ENCODE measurements around the gene SRL. TPM values are rescaled to one million over a fixed set of nuclear protein-coding genes. Genes with fewer than 3 reads are reported as not detected.

Gene SRL
- total and polyA plus RNA-seq, 2 of the 13 experiments (the other 11 are each of a cell fraction or from before 2014, with no cell fraction given) = 0.05 TPM; not detected in 1

GRCh38 chr16:4290236-4290830 is 48.5 kb upstream of the SRL start (continued):
- TF ChIP-seq BCL3 (CRISPR knock-in tag; IDR thresholded peaks at IDR 0.05) = no peak
- TF ChIP-seq EZH2 (conservative IDR thresholded peaks at IDR 0.05; ENCODE audit: low read depth, low read length) = no peak
- TF ChIP-seq HNRNPUL1 (IDR thresholded peaks at IDR 0.05; ENCODE audit: low read depth, low read length) = no peak
- TF ChIP-seq CAMTA2 (CRISPR knock-in tag; IDR thresholded peaks at IDR 0.05; ENCODE audit: borderline replicate concordance) = no peak
- no peak for TF ChIP-seq TEAD2 (CRISPR knock-in tag; IDR thresholded peaks at IDR 0.05)
- TF ChIP-seq NFIB (CRISPR knock-in tag; IDR thresholded peaks at IDR 0.05; ENCODE audit: borderline replicate concordance) = no peak
- TF ChIP-seq TBP (CRISPR knock-in tag; IDR thresholded peaks at IDR 0.05) = no peak
- no peak for TF ChIP-seq MED8 (CRISPR knock-in tag; IDR thresholded peaks at IDR 0.05; ENCODE audit: insufficient replicate concordance)
- no peak for TF ChIP-seq POLR2A (IDR thresholded peaks at IDR 0.05; ENCODE audit: insufficient read depth in 1 of 2, low read depth in 2 of 2, low read length in 2 of 2)
- 0 out of 2 replicates have a peak, but pooled peaks have one; percentile 34 for TF ChIP-seq SSRP1 (CRISPR knock-in tag; IDR thresholded peaks at IDR 0.05)
- TF ChIP-seq ZNF318 (CRISPR knock-in tag; IDR thresholded peaks at IDR 0.05) = no peak
- TF ChIP-seq HOXA3 (CRISPR knock-in tag; IDR thresholded peaks at IDR 0.05) = peak; percentile 19; the same call in 1 of the 2 replicates
- peak; percentile 78 for TF ChIP-seq SALL1 (CRISPR knock-in tag; IDR thresholded peaks at IDR 0.05)
- TF ChIP-seq ZNF33B (CRISPR knock-in tag; IDR thresholded peaks at IDR 0.05) = no peak
- no peak for TF ChIP-seq CBX2 (IDR thresholded peaks at IDR 0.05; ENCODE audit: low read depth, low read length)
- TF ChIP-seq CBX2 (CRISPR knock-in tag; IDR thresholded peaks at IDR 0.05; ENCODE audit: low read depth) = no peak
- TF ChIP-seq ZNF572 (CRISPR knock-in tag; IDR thresholded peaks at IDR 0.05) = no peak
- no peak for TF ChIP-seq MXD1 (CRISPR knock-in tag; IDR thresholded peaks at IDR 0.05)
- TF ChIP-seq ZNF839 (CRISPR knock-in tag; IDR thresholded peaks at IDR 0.05; ENCODE audit: borderline replicate concordance) = no peak
- TF ChIP-seq POGK (CRISPR knock-in tag; conservative IDR thresholded peaks at IDR 0.05) = 0 out of 2 replicates have a peak, but pooled peaks have one; percentile 46

Measured in HepG2 (cell line).